Loucy (cell line): ENCODE data around the gene GFRA1.

ENCODE experiments used
- H2AFZ ChIP-seq: fragments of 200-600 bp; sonication (generic); 2 replicates; pipeline ENCODE4 v1.6.0; 2016; ENCODE audit warnings: antibody characterized with exemption, mild to moderate bottlenecking, low read length, moderate library complexity
- H3F3A ChIP-seq: fragments of 200-600 bp; 2 replicates; pipeline ENCODE4 v1.6.0; 2016; ENCODE audit warnings: antibody characterized with exemption, low read depth, mild to moderate bottlenecking
- H3K27me3 ChIP-seq: fragments of 200-600 bp; sonication (generic); 2 replicates; pipeline ENCODE4 v1.6.1; 2014; ENCODE audit warnings: low read length, mild to moderate bottlenecking; ENCODE audit not compliant: insufficient read depth, poor library complexity, severe bottlenecking
- H3K36me3 ChIP-seq: fragments of 200-600 bp; sonication (generic); 2 replicates; pipeline ENCODE4 v1.6.1; 2016; ENCODE audit warnings: low read length; ENCODE audit not compliant: insufficient read depth
- H3K4me1 ChIP-seq: fragments of 200-600 bp; sonication (generic); 2 replicates; pipeline ENCODE4 v1.5.1; 2014; ENCODE audit warnings: low read length, mild to moderate bottlenecking; ENCODE audit not compliant: insufficient read depth, poor library complexity, severe bottlenecking
- H3K4me2 ChIP-seq: fragments of 200-600 bp; sonication (generic); 2 replicates; pipeline ENCODE4 v1.6.0; 2014; ENCODE audit warnings: antibody characterized with exemption, low read length, low read depth, mild to moderate bottlenecking; ENCODE audit not compliant: poor library complexity, severe bottlenecking
- H3K4me3 ChIP-seq: fragments of 200-600 bp; sonication (generic); 2 replicates; pipeline ENCODE4 v1.5.1; 2014; ENCODE audit warnings: low read length, mild to moderate bottlenecking, mixed read lengths; ENCODE audit not compliant: poor library complexity, severe bottlenecking
- H3K79me2 ChIP-seq: fragments of 200-600 bp; sonication (generic); 2 replicates; pipeline ENCODE4 v1.6.1; 2014; ENCODE audit warnings: low read length; ENCODE audit not compliant: insufficient read depth
- H3K9ac ChIP-seq: fragments of 200-600 bp; sonication (generic); 2 replicates; pipeline ENCODE4 v1.6.0; 2014; ENCODE audit warnings: mild to moderate bottlenecking, low read depth, low read length, moderate library complexity; ENCODE audit not compliant: poor library complexity, severe bottlenecking
- H3K9me2 ChIP-seq: fragments of 200-600 bp; sonication (generic); replicated peaks from 2 replicates; pipeline ENCODE4 v1.6.1; 2016; ENCODE audit warnings: low read depth, low read length, mixed read lengths
- H3K9me3 ChIP-seq: fragments of 200-600 bp; sonication (generic); 2 replicates; pipeline ENCODE4 v1.6.1; 2014; ENCODE audit warnings: mild to moderate bottlenecking, antibody characterized with exemption, low read length, low read depth; ENCODE audit not compliant: insufficient read depth
- H4K20me1 ChIP-seq: fragments of 200-600 bp; sonication (generic); 2 replicates; pipeline ENCODE4 v1.6.0; 2014; ENCODE audit warnings: antibody characterized with exemption, low read length, mild to moderate bottlenecking; ENCODE audit not compliant: insufficient read depth, poor library complexity, severe bottlenecking
- EZH2phosphoT487 ChIP-seq: fragments of 200-600 bp; IDR thresholded peaks from 2 replicates; pipeline ENCODE4 v1.6.1; 2018; ENCODE audit warnings: antibody characterized with exemption, mild to moderate bottlenecking, moderate library complexity, borderline replicate concordance
- TF ChIP-seq, protein P1 (sequence below): fragments of 200-600 bp; sonication (generic); conservative IDR thresholded peaks from 2 replicates; pipeline ENCODE4 v1.5.1; 2014; ENCODE audit warnings: mild to moderate bottlenecking, antibody characterized with exemption, low read length

The GFRA1 gene

DNA sequence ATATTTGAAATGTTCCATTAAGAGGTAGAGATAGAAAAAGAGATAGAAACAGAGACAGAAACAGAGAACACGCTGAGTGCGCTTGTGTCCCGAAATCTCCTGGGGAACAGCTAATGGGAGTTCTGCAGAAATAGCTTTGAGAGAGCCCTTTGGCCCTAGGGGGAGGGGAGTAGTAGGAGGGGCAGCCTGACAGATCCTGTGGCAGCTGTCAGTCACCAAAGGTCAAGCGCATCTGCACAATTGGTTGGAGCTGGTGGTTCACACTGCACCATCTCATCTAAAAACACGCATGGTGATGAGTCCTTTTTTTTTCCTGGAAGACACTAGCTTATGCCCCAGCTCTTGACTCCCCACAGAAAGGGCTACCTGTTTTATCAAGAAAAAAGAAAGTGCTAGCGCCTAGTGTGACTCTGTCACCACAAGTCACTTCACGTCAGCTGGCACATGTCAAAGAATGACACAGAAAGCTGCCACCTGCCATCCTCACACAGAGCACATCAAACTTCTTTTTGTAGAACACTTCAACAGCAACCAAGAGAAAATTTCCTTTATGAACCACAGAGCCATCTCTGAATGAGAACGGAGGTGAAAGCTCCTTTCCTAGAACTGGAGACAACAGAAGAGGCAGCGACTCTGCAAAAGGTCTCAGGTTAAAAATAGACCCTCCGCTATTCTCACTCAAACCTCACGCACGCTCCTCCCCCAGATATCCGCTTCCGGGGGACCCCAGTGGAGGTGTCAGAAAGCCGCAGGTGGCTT, 125.7 kb downstream of the GFRA1 start:
- Histone ChIP-seq H3F3A (0 out of 2 replicates have a peak, but pooled peaks cover 3% of the 10 kb centered on the region), H3K9ac (peak overlapping the region; percentile 60), H3K4me1 (peaks cover 43% of the 10 kb centered on the region), H3K79me2 (peaks cover 20% of the 10 kb centered on the region; the same call in 1 of the 2 replicates), H2AFZ (no peak overlapping the region), H3K9me2 (no peaks in the 10 kb centered on the region), H3K36me3 (no peaks in the 10 kb centered on the region), H3K9me3 (no peaks in the 10 kb centered on the region), H4K20me1 (no peaks in the 10 kb centered on the region), H3K4me2 (peak overlapping the region; percentile 67), H3K4me3 (peak overlapping the region; percentile 70), H3K27me3 (no peaks in the 10 kb centered on the region)
- TF ChIP-seq EZH2phosphoT487: no peak

DNA sequence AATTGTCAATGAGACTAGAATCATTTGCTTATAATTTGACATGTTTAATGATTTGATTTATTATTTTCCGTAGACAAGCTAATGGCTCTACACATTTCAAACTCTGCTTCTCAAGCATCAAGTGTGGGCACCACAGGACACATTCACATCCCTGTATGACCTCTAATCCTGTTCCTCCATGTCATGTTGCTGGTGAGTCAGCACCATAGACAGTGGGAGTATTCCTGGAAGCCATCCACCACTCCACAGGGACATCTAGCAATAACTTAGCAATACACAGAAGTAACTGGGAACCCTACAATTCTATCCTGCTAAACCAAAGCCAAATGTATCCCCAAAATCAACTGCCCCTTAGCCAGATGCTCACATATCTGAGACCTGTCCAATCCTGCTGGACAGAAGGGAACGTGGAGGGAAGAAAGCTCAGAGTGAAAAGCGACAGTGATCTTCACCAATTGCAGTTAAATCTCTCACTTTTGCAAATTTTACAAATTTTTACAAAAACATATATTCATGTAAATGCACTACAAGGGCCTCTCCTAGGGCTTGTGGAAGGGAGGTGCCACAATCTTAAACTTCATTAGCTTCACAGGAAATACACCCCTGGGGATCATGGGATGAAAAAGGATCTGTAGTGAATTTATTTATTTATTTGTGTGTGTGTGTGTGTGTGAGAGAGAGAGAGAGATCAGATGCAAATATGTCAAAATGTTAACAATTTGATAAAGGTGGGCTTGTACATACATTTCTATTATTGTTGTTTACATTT, 126.5 kb downstream of the GFRA1 start:
- Histone ChIP-seq H3F3A (0 out of 2 replicates have a peak, but pooled peaks cover 3% of the 10 kb centered on the region), H3K27me3 (no peaks in the 10 kb centered on the region), H3K4me2 (peak overlapping the region; percentile 67), H3K9me2 (no peaks in the 10 kb centered on the region), H3K36me3 (no peaks in the 10 kb centered on the region), H3K4me3 (peak overlapping the region; percentile 70), H3K4me1 (peaks cover 49% of the 10 kb centered on the region), H3K9me3 (no peaks in the 10 kb centered on the region), H3K9ac (peak overlapping the region; percentile 60), H2AFZ (no peak overlapping the region), H4K20me1 (no peaks in the 10 kb centered on the region), H3K79me2 (peaks cover 25% of the 10 kb centered on the region; the same call in 1 of the 2 replicates)
- TF ChIP-seq EZH2phosphoT487: no peak
- TF ChIP-seq, protein P1, sequence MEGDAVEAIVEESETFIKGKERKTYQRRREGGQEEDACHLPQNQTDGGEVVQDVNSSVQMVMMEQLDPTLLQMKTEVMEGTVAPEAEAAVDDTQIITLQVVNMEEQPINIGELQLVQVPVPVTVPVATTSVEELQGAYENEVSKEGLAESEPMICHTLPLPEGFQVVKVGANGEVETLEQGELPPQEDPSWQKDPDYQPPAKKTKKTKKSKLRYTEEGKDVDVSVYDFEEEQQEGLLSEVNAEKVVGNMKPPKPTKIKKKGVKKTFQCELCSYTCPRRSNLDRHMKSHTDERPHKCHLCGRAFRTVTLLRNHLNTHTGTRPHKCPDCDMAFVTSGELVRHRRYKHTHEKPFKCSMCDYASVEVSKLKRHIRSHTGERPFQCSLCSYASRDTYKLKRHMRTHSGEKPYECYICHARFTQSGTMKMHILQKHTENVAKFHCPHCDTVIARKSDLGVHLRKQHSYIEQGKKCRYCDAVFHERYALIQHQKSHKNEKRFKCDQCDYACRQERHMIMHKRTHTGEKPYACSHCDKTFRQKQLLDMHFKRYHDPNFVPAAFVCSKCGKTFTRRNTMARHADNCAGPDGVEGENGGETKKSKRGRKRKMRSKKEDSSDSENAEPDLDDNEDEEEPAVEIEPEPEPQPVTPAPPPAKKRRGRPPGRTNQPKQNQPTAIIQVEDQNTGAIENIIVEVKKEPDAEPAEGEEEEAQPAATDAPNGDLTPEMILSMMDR: no peak

DNA sequence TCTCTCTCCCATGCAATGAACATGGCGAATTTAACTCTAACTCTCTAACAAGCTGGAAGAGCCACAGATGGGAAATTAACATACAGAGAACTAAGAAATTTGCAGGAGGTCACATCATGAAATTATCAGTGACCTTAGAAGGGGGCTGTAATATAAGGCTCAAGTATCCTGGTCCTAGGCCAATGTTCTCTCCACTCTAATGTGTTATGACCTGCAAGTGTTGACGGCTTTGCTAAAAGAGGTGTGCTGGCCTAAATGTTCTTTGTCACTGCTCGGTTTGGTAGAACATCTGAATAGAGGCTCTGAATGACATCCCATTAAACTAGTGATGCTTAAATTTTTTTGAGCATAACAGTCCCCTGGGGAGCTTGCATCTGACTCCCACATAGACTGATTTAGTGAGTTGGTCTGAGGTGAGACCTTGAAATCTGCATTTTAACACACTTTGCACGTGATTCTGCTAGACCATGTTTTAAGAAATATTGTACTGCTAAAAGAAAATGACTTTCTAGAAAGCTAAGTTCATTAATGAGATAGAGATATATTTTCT, 129.3 kb downstream of the GFRA1 start:
- Histone ChIP-seq H3K9ac (no peak overlapping the region), H3K27me3 (no peaks in the 10 kb centered on the region), H3K79me2 (peaks cover 19% of the 10 kb centered on the region; the same call in 1 of the 2 replicates), H3K9me2 (no peaks in the 10 kb centered on the region), H2AFZ (no peak overlapping the region), H3K36me3 (no peaks in the 10 kb centered on the region), H3K9me3 (no peaks in the 10 kb centered on the region), H3K4me3 (no peak overlapping the region), H3K4me2 (no peak overlapping the region), H4K20me1 (no peaks in the 10 kb centered on the region), H3K4me1 (peaks cover 64% of the 10 kb centered on the region), H3F3A (0 out of 2 replicates have a peak, but pooled peaks cover 3% of the 10 kb centered on the region)
- TF ChIP-seq, protein P1: no peak
- no peak for TF ChIP-seq EZH2phosphoT487
